K562 (cell line): ENCODE data around the gene NES. TPM values are rescaled to one million over a fixed set of nuclear protein-coding genes. Genes with fewer than 3 reads are reported as not detected.

Experiments
- ATAC-seq: fragments of 200-7000 bp; cut with Tn5 transposase; 3 replicates; pipeline ENCODE4 v1.9.1; 2020; ENCODE audit warnings: moderate library complexity
- BruUV-seq: library from RNA; stranded (reverse); fragments of 400-500 nt; replicated peaks from 2 replicates; lab custom pipeline; 2021; lab: Mats Ljungman, UMichigan
- CTCF ChIA-PET: fragments of 300-600 bp; formaldehyde crosslinking; extraction: SDS; loops from one replicate; lab custom pipeline; 2021; ENCODE audit warnings: low intra/inter-chr PET ratio; lab: Yijun Ruan, JAX
- POLR2A ChIA-PET: fragments of 300-600, 350-650 bp; sonication (Branson Sonifier 250); formaldehyde crosslinking; extraction: SDS; loops from one replicate; lab custom pipeline; 2021; ENCODE audit warnings: antibody characterized with exemption, inconsistent platforms; lab: Yijun Ruan, JAX
- DNase-seq, 4 experiments: peaks; one replicate each; pipeline versions ENCODE4 v3.0.0 to v3.0.0-alpha.2; 2011 to 2018; ENCODE audit warnings: low spot score in 3 of 4, mixed read lengths in 3 of 4; ENCODE audit errors: extremely low read depth in 1 of 4
- FAIRE-seq: peaks from 2 replicates; lab custom pipeline; 2011; peaks lifted over from hg19 to GRCh38; lab: Jason Lieb, UNC
- H2AFZ ChIP-seq: 2 replicates; pipeline ENCODE4 v1.6.0; 2011; ENCODE audit warnings: low read depth, low read length, control low read depth, inconsistent platforms
- H3K27ac ChIP-seq: fragments of 200-600 bp; 3 replicates; pipeline ENCODE4 v1.8.0; 2011; ENCODE audit warnings: low read depth, mild to moderate bottlenecking, control low read depth, inconsistent platforms, low read length, moderate library complexity, mixed read lengths; ENCODE audit errors: extremely low read depth
- H3K27me3 ChIP-seq, 2 experiments: fragments of 300-600 bp in 1 of 2; 2 replicates in 1 of 2; 3 replicates in 1 of 2; pipeline versions ENCODE4 v1.6.0 to v1.8.0; 2011; ENCODE audit warnings: inconsistent platforms in 2 of 2, low read length in 2 of 2, mild to moderate bottlenecking in 1 of 2, mixed read lengths in 1 of 2, moderate library complexity in 1 of 2; ENCODE audit not compliant: control insufficient read depth in 2 of 2, insufficient read depth in 2 of 2
- H3K36me3 ChIP-seq: fragments of 300-600 bp; 3 replicates; pipeline ENCODE4 v1.8.0; 2011; ENCODE audit warnings: mild to moderate bottlenecking, low read length, inconsistent platforms; ENCODE audit not compliant: control insufficient read depth, insufficient read depth
- H3K4me1 ChIP-seq, 2 experiments: fragments of 200-600 bp in 1 of 2; replicated peaks in 1 of 2; 2 replicates in 1 of 2; 3 replicates in 1 of 2; pipeline versions ENCODE4 v1.5.1 to v1.8.0; 2011; ENCODE audit warnings: inconsistent platforms in 2 of 2, low read length in 2 of 2, mild to moderate bottlenecking in 1 of 2, mixed read lengths in 1 of 2, moderate library complexity in 1 of 2; ENCODE audit not compliant: control insufficient read depth in 2 of 2, insufficient read depth in 2 of 2
- H3K4me2 ChIP-seq: 2 replicates; pipeline ENCODE4 v1.6.1; 2011; ENCODE audit warnings: low read length, control low read depth, inconsistent platforms, mixed read lengths; ENCODE audit not compliant: insufficient read depth
- H3K4me3 ChIP-seq: fragments of 200-600 bp; sonication (generic), shearing (Covaris generic); 2 replicates; pipeline ENCODE4 v1.5.1; 2016; ENCODE audit warnings: control low read depth, inconsistent platforms
- H3K79me2 ChIP-seq: fragments of 200-600 bp; 3 replicates; pipeline ENCODE4 v1.8.0; 2011; ENCODE audit warnings: low read length, inconsistent platforms; ENCODE audit not compliant: control insufficient read depth, insufficient read depth
- H3K9ac ChIP-seq, 2 experiments: 2 replicates each; pipeline versions ENCODE4 v1.6.0 to v1.6.1; 2011; ENCODE audit warnings: low read depth in 2 of 2, low read length in 2 of 2, control low read depth in 1 of 2, inconsistent platforms in 1 of 2, mild to moderate bottlenecking in 1 of 2, mixed read lengths in 1 of 2; ENCODE audit not compliant: insufficient read depth in 1 of 2
- H3K9me1 ChIP-seq: one replicate; pipeline ENCODE4 v1.6.0; 2011; ENCODE audit warnings: inconsistent platforms, mild to moderate bottlenecking, low read length, moderate library complexity; ENCODE audit not compliant: control insufficient read depth, insufficient read depth
- H3K9me3 ChIP-seq: replicated peaks from 2 replicates; pipeline ENCODE4 v1.5.1; 2011; ENCODE audit warnings: low read depth, low read length, inconsistent platforms; ENCODE audit not compliant: control insufficient read depth, insufficient read depth
- H4K20me1 ChIP-seq: replicated peaks from 2 replicates; pipeline ENCODE4 v1.6.1; 2011; ENCODE audit warnings: low read length, inconsistent platforms, mixed read lengths; ENCODE audit not compliant: control insufficient read depth, insufficient read depth
- ATF7 ChIP-seq: fragments of 450-650 bp; IDR thresholded peaks from 2 replicates; pipeline ENCODE4 v1.7.1; 2014; ENCODE audit warnings: mild to moderate bottlenecking, moderate library complexity
- BACH1 ChIP-seq: fragments of 200-800 bp; sonication (Bioruptor generic); IDR thresholded peaks from 2 replicates; pipeline ENCODE4 v1.6.1; 2016; ENCODE audit warnings: missing genetic modification characterization, missing compliant biosample characterization
- BRD4 ChIP-seq: fragments of 200-600 bp; sonication (generic); IDR thresholded peaks from 2 replicates; pipeline ENCODE4 v1.6.1; 2017; ENCODE audit warnings: inconsistent platforms
- CBX5 ChIP-seq: IDR thresholded peaks from 2 replicates; pipeline ENCODE4 v1.6.1; 2014; ENCODE audit warnings: low read depth, borderline replicate concordance
- CHD2 ChIP-seq: IDR thresholded peaks from 2 replicates; pipeline ENCODE4 v1.6.1; 2011; ENCODE audit warnings: low read depth, low read length
- FOXK1 ChIP-seq: sonication (generic); formaldehyde crosslinking; IDR thresholded peaks from 2 replicates; pipeline ENCODE4 v1.8.0; 2022; ENCODE audit warnings: missing genetic modification reagents, mild to moderate bottlenecking, borderline replicate concordance
- GMEB1 ChIP-seq: fragments of 250-450 bp; sonication (Bioruptor Pico); IDR thresholded peaks from 2 replicates; pipeline ENCODE4 v1.4.0; 2020; ENCODE audit warnings: mild to moderate bottlenecking
- HDAC6 ChIP-seq: IDR thresholded peaks from 2 replicates; pipeline ENCODE4 v1.6.1; 2012; ENCODE audit warnings: low read depth, mild to moderate bottlenecking, control low read depth, inconsistent platforms, low read length, moderate library complexity
- HNRNPK ChIP-seq: fragments of 200-400 bp; formaldehyde crosslinking; IDR thresholded peaks from one replicate; pipeline ENCODE4 v1.6.1; 2018; ENCODE audit warnings: mild to moderate bottlenecking, low read depth, low read length; ENCODE audit not compliant: poor library complexity, severe bottlenecking
- KAT2B ChIP-seq: IDR thresholded peaks from one replicate; pipeline ENCODE4 v1.6.1; 2012; ENCODE audit warnings: low read depth, mild to moderate bottlenecking, control low read depth, inconsistent platforms, low read length, moderate library complexity
- KDM5B ChIP-seq: fragments of 200-600 bp; sonication (generic); IDR thresholded peaks from 2 replicates; pipeline ENCODE4 v1.6.1; 2012; ENCODE audit warnings: low read depth, mild to moderate bottlenecking, moderate library complexity, low read length, control low read depth, inconsistent platforms; ENCODE audit not compliant: insufficient replicate concordance
- NFYB ChIP-seq: IDR thresholded peaks from 2 replicates; pipeline ENCODE4 v1.6.1; 2011; ENCODE audit warnings: mild to moderate bottlenecking, moderate library complexity; ENCODE audit not compliant: insufficient read length; ENCODE audit errors: extremely low read depth
- NR2F6 ChIP-seq: fragments of 450-650 bp; formaldehyde crosslinking; IDR thresholded peaks from 2 replicates; pipeline ENCODE4 v1.4.0; 2020; ENCODE audit warnings: mild to moderate bottlenecking
- PYGO2 ChIP-seq: fragments of 450-650 bp; IDR thresholded peaks from 2 replicates; pipeline ENCODE4 v1.6.1; 2016; ENCODE audit warnings: mild to moderate bottlenecking, missing genetic modification characterization, moderate library complexity, missing compliant biosample characterization
- SMAD1 ChIP-seq: fragments of 150-350 bp; IDR thresholded peaks from 2 replicates; pipeline ENCODE4 v1.6.1; 2014; ENCODE audit warnings: low read length, low read depth; ENCODE audit not compliant: partially characterized antibody
- SMAD4 ChIP-seq: fragments of 250-450 bp; sonication (Bioruptor Pico); conservative IDR thresholded peaks from 2 replicates; pipeline ENCODE4 v1.8.0; 2021; ENCODE audit warnings: inconsistent platforms, mild to moderate bottlenecking, moderate library complexity
- U2AF2 ChIP-seq: fragments of 200-400 bp; formaldehyde crosslinking; optimal IDR thresholded peaks from 2 replicates; pipeline ENCODE3; 2017; ENCODE audit warnings: low read depth, mild to moderate bottlenecking, low read length
- ZKSCAN1 ChIP-seq: fragments of 150-350 bp; IDR thresholded peaks from 2 replicates; pipeline ENCODE4 v1.6.1; 2016; ENCODE audit warnings: low read depth, low read length
- ZNF41 ChIP-seq: fragments of 250-450 bp; sonication (Bioruptor Pico); conservative IDR thresholded peaks from 2 replicates; pipeline ENCODE4 v1.4.0; 2020; ENCODE audit warnings: mild to moderate bottlenecking
- ZNF584 ChIP-seq: fragments of 200-800 bp; sonication (Bioruptor generic); IDR thresholded peaks from 2 replicates; pipeline ENCODE4 v1.6.1; 2016; ENCODE audit warnings: low read depth, mild to moderate bottlenecking, missing genetic modification characterization, missing compliant biosample characterization
- ZNF699 ChIP-seq: fragments of 250-450 bp; sonication (Bioruptor Pico); IDR thresholded peaks from 2 replicates; pipeline ENCODE4 v1.8.0; 2021; ENCODE audit warnings: mild to moderate bottlenecking, moderate library complexity; ENCODE audit not compliant: insufficient replicate concordance
- ZSCAN32 ChIP-seq: fragments of 450-650 bp; formaldehyde crosslinking; IDR thresholded peaks from 2 replicates; pipeline ENCODE4 v1.4.0; 2020; ENCODE audit warnings: mild to moderate bottlenecking, moderate library complexity
- WGBS: fragments of 100-300 bp; shearing (Covaris generic); methylation state at CpG from one replicate; pipeline ENCODE4 v1.1.6; 2016; ENCODE audit warnings: low coverage, mixed read lengths; ENCODE audit not compliant: insufficient coverage; ENCODE audit errors: missing lambda C conversion rate; 5-methylcytosine and 5-hydroxymethylcytosine counted together
- in situ Hi-C: fragments of 300-500 bp; cut with MboI; formaldehyde crosslinking; loops from 4 replicates; pipeline ENCODE4 v1.15.0; 2018; ENCODE audit warnings: inconsistent platforms, mixed read lengths
- intact Hi-C: fragments of 100-400 bp; cut with micrococcal nuclease; formaldehyde crosslinking; loops from 2 replicates; pipeline ENCODE4 v1.14.2; 2022
- polyA plus RNA-seq, 8 experiments: library from polyadenylated mRNA; depleted of rRNA in 4 of 8; stranded (reverse) in 5 of 8; unstranded in 3 of 8; fragments of >200 nt; fragmentation: Nextera tagmentation in 2 of 8; fragmentation: Illumina TruSeq in 1 of 8; extraction: Ambion mirVana in 2 of 8; extraction: Trizol in 1 of 8; gene quantifications; 2 replicates each; pipeline versions ENCODE4 v1.2.1 to v1.2.3, GENCODE V29; 2011 to 2014; ENCODE audit warnings: inconsistent platforms in 1 of 8, missing spikeins in 1 of 8
- total RNA-seq, 7 experiments: library from RNA; depleted of rRNA in 6 of 7; stranded (reverse); fragments of >200 nt in 6 of 7; fragmentation: Illumina TruSeq in 2 of 7; extraction: Trizol in 2 of 7; gene quantifications; 2 replicates each; pipeline versions ENCODE4 v1.2.1 to v1.2.3, GENCODE V29; 2011 to 2021; ENCODE audit warnings: low replicate concordance in 1 of 7
- TF ChIP-seq, protein P1 (sequence below): sonication (generic); formaldehyde crosslinking; IDR thresholded peaks from 2 replicates; pipeline ENCODE4 v1.8.0; 2022; ENCODE audit warnings: missing genetic modification reagents, mild to moderate bottlenecking, moderate library complexity, borderline replicate concordance

The NES gene
- total and polyA plus RNA-seq, 9 of the 15 experiments (the other 6 are each of a cell fraction or from before 2014, with no cell fraction given): 0.10 to 8.6 (median 4.2) TPM

DNA sequence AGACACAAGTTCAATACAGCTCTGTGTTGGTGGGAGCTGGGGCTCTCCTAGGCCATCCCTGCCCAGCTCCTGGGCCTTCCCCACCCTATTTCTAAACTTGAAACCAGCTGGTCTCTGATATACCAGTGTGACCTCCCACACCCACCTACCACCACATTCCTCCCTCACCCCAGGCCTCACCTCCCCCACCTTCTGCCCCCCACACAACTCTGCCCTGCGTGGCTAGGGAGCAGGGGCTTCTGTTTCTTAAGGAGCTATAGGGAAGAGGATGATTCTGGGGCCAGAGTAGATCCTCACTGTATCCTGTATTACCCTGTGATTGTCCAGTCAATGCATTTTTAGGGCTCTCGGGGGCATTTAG, 16.5 kb downstream of the NES start:
- FAIRE-seq: no peak
- Histone ChIP-seq H3K4me3 (peak overlapping the region; percentile 79), H3K36me3 (peaks cover 37% of the 10 kb centered on the region; the same call in 2 of the 3 replicates), H3K4me1 (peaks cover 73 to 84% of the 10 kb centered on the region in 2 experiments), H3K27me3 (no peaks in the 10 kb centered on the region), H2AFZ (no peak overlapping the region), H4K20me1 (peaks cover 41% of the 10 kb centered on the region), H3K9me3 (no peaks in the 10 kb centered on the region), H3K27ac (peak overlapping the region; percentile 100), H3K4me2 (peak overlapping the region; percentile 100), H3K9ac (peak overlapping the region; percentile 93 to 100), H3K9me1 (peaks cover 23% of the 10 kb centered on the region), H3K79me2 (peaks cover 65% of the 10 kb centered on the region)
- intact Hi-C loops: loop anchor here (1.0 kb wide), 2 partner anchors 18 to 35 kb away; no protein-coding TSS in a partner anchor
- ATAC-seq: peak; percentile 7
- TSS peak; percentile 92 for BruUV-seq
- peak in 3 of 4 experiments; percentile 52 to 55 (median 55) for DNase-seq
- ChIA-PET CTCF (interaction anchor here (2.6 to 5.1 kb wide), 5 partner anchors 18 to 229 kb away, joined by 9 to 110 read pairs (median 36); partner anchors contain the start of genes CRABP2 and NES), POLR2A (interaction anchor here (0.6 to 2.9 kb wide), 21 partner anchors 9 to 271 kb away, joined by 3 to 24 read pairs (median 4); partner anchors contain the start of genes HDGF, ISG20L2, METTL25B and MRPL24)
- 0% methylated on average over 2 of the region's 2 CpGs for WGBS
- in situ Hi-C loops: no loop called here
- TF ChIP-seq SMAD4 (CRISPR knock-in tag): no peak
- TF ChIP-seq CBX5: no peak
- TF ChIP-seq NFYB: no peak
- TF ChIP-seq GMEB1 (CRISPR knock-in tag): no peak
- TF ChIP-seq ZSCAN32 (CRISPR knock-in tag): no peak
- no peak for TF ChIP-seq HNRNPK
- TF ChIP-seq, protein P1, sequence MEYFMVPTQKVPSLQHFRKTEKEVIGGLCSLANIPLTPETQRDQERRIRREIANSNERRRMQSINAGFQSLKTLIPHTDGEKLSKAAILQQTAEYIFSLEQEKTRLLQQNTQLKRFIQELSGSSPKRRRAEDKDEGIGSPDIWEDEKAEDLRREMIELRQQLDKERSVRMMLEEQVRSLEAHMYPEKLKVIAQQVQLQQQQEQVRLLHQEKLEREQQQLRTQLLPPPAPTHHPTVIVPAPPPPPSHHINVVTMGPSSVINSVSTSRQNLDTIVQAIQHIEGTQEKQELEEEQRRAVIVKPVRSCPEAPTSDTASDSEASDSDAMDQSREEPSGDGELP (CRISPR knock-in tag): no peak
- TF ChIP-seq BRD4: peak; percentile 94
- no peak for TF ChIP-seq PYGO2 (tag)
- TF ChIP-seq CHD2: no peak
- TF ChIP-seq KDM5B: peak; percentile 30
- no peak for TF ChIP-seq NR2F6 (CRISPR knock-in tag)
- no peak for TF ChIP-seq U2AF2
- no peak for TF ChIP-seq ATF7
- no peak for TF ChIP-seq ZNF41 (CRISPR knock-in tag)
- TF ChIP-seq ZNF699: no peak
- TF ChIP-seq SMAD1: peak; percentile 1
- TF ChIP-seq KAT2B: no peak
- TF ChIP-seq ZNF584 (CRISPR knock-in tag): no peak
- TF ChIP-seq FOXK1: no peak
- TF ChIP-seq ZKSCAN1: no peak
- no peak for TF ChIP-seq BACH1 (tag)
- TF ChIP-seq HDAC6: no peak
